ELR (cell line): Measurements from ENCODE around the gene PGLYRP4.

Experiments
- DNase-seq: peaks from one replicate; pipeline ENCODE4 v3.0.0-alpha.2; 2015; ENCODE audit warnings: low read depth

PGLYRP4 gene

GRCh38 chr1:153288634-153289275, 59.9 kb downstream of the PGLYRP4 start:
- peak; percentile 14 for DNase-seq
